GM12864 (cell line): ENCODE results near the gene CCDC6.

ENCODE experiments used
- DNase-seq: peaks from one replicate; pipeline ENCODE4 v3.0.0-alpha.2; 2011; ENCODE audit warnings: low read depth
- H3K4me3 ChIP-seq: 2 replicates; pipeline ENCODE4 v1.5.1; 2011; ENCODE audit warnings: mild to moderate bottlenecking, low read depth, low read length, control low read depth
- TF ChIP-seq, protein P1 (sequence below): IDR thresholded peaks from 2 replicates; pipeline ENCODE4 v1.5.1; 2011; ENCODE audit warnings: low read depth, mild to moderate bottlenecking, moderate library complexity, low read length, control low read depth, inconsistent platforms; ENCODE audit errors: missing control alignments

The CCDC6 gene

GRCh38 chr10:59917922-59918321 is 11.6 kb upstream of the CCDC6 start:
- no peak overlapping the region for H3K4me3 ChIP-seq
- no peak for DNase-seq
- TF ChIP-seq, protein P1, sequence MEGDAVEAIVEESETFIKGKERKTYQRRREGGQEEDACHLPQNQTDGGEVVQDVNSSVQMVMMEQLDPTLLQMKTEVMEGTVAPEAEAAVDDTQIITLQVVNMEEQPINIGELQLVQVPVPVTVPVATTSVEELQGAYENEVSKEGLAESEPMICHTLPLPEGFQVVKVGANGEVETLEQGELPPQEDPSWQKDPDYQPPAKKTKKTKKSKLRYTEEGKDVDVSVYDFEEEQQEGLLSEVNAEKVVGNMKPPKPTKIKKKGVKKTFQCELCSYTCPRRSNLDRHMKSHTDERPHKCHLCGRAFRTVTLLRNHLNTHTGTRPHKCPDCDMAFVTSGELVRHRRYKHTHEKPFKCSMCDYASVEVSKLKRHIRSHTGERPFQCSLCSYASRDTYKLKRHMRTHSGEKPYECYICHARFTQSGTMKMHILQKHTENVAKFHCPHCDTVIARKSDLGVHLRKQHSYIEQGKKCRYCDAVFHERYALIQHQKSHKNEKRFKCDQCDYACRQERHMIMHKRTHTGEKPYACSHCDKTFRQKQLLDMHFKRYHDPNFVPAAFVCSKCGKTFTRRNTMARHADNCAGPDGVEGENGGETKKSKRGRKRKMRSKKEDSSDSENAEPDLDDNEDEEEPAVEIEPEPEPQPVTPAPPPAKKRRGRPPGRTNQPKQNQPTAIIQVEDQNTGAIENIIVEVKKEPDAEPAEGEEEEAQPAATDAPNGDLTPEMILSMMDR, result no peak

DNA sequence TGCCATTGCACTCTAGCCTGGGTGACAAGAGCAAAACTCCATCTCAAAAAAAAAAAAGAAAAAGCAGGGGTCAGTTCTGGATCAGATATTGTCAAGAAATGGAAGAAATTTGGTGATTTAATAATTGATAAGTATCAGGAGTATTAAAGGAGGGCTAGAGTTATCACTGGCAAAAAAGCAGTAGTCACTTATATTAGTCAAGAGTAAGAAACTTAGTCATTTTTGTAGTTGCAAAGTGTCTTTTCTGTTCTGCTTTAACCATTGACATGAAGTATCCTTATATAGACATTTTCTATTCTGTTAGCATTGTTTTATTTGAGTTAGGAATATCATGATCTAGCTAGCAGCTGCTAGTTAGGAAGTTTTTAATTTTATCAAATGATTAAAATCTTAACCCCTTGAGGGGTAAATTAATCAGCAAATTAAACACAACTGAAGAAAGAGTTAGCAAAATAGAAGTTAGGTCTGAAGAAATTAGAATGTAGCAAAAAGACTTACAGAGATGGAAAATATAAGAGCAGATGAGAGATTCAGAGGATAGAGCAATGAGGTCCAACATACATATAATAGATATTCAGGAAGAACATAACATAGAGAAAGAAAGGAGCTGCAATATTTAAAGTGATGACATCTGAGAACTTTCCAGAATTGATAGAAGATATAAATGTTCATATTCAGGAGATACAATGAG is 7.3 kb upstream of the CCDC6 start:
- TF ChIP-seq, protein P1, result no peak
- no peak overlapping the region for H3K4me3 ChIP-seq
- no peak for DNase-seq

DNA sequence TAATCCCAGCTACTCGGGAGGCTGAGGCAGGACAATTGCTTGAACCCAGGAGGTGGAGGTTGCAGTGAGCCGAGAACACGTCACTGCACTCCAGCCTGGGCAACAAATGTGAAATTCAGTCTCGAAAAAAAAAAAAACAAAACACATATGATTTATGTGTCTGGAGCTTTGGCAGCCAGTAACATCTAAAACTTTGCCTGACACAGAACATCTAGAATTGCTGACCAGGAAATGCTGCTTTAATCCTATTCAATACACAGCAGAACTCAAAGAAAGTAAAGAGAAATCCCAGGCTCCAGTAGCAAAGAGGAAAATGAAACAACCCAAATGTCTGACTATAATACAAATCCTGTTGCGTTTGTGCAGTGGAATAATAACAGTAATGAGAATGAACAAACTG is 4.5 kb upstream of the CCDC6 start:
- H3K4me3 ChIP-seq, result no peak overlapping the region
- DNase-seq, result no peak
- TF ChIP-seq, protein P1, result no peak

GRCh38 chr10:59909815-59910214 is 3.5 kb upstream of the CCDC6 start:
- no peak for DNase-seq
- TF ChIP-seq, protein P1, result no peak
- no peak overlapping the region for H3K4me3 ChIP-seq

- DNase-seq, result no peak
- TF ChIP-seq, protein P1, result no peak
- no peak overlapping the region; the same call in 1 of the 2 replicates for H3K4me3 ChIP-seq
These were observed 2.4 kb upstream of the CCDC6 start for GRCh38 chr10:59908808-59909143.

DNA sequence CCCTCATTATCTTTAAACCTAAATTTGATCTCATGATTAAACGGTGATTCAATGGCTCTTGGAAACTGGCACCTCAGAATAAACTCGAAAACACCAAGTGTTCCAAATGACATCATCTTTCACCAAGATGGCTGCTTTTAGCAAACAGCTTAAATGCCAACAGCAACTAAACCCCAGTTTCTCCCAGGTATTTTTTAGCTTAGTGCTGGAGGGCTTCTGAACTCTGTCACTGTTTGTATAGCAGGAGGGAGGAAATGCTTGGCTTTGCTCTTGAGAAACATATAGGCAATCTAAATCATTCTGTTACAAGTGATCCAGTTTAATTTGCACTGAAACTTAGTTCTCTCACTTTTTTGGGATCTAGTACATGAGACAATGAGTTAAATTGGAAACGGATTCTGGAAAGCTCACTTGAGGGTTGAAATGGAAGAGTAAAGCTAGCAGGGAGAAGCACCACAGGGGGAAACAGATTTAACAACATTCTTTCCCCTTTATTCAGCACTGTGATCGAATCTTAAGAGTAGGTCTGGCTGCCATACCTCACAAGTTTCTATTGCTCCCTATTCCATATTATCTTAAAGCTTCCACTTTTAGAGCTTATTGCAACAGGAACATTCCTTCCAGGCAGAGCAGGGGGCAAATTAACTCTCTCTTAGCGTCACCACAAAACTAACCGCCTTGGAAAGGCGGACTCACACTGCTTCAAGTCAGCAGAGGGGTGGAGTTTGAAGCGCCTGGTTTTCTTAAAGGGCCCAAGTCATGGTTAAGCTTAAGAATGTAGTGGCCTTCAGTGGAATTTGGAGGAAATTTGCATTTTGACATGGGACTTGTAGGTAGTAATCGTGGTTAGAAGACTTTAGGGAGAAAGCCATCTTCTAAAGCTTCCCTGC is 1.8 kb upstream of the CCDC6 start:
- DNase-seq, result no peak
- peak overlapping the region; percentile 52 for H3K4me3 ChIP-seq
- TF ChIP-seq, protein P1, result no peak
